CMK (cell line): Measurements from ENCODE around the gene C8B.

Source experiments
- DNase-seq: peaks from one replicate; pipeline ENCODE4 v3.0.0-alpha.2; 2010; ENCODE audit warnings: low read depth

Gene C8B

DNA sequence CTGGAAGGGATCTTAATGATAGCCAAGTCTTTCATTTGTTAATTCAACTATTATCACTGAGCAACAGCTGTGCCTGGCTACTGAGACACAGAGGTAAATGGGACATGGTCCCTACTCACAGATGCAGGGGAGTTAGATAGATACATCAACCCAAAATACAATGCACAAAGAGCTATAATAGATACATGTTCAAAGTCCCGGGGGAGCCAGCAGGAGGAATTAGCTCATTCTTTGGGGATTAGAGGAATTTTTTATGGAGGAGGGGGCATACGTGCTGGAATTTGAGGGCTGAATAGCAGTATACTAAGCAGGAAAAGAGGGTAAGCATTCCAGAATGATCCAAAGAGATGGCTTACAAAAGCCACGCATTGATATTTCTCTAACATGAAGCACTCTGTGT, 34.6 kb downstream of the C8B start:
- no peak for DNase-seq

DNA sequence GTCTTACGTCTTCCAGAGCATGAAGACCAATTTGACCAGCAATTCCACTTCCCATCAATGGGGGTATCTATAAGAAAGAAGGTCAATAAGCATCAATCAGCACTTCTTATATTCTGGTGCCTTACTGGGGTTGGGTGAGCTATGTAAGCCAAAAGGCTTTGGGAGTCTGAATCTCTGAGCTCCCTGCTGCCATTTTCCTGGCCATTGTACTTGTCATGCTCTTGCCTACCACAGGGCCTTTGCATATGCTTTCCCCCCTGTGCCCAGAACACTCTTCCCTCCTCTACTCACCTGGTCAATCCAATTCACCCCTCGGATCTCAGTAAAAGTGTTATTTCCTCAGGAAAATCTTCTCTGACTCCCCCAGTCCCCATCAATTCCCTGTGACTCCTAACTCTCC, 36.3 kb downstream of the C8B start:
- no peak for DNase-seq

DNA sequence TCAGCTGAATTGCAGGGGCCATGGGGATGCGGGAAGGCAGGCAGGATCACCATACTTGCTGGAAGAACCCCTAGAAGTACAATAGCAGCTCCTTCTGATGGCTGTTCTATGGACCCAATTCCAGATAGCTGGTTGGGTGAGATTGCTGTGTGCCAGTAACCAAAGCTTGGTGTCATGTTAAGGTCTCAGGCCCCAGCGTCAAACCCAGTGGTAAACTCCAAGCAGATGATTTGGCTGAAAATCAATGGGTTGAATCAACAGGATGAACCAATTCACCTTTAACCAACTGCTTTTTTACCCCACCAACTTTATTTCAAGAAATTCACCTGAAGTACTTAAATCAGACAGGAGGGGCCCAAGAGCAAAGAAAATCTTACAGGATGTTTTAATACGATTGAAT, 37.8 kb downstream of the C8B start:
- DNase-seq: no peak

DNA sequence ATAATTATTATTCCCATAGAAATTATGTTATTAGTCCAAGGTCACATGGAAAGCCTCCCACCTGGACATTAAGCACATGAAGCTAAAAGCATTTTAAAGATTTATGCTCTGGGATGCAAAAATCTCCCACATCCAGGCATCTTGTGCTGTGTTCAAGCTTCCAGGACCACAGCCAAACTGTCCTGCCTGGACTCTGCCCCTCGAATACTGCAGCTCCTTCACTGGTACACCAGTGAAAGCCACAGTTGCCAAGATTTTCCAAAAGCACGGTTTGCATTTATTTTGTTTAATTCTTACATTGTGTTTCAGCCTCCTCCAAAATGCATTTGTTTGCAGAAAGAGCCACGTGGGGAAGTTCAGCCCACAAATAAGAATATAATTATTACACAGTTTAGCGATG, 38.6 kb downstream of the C8B start:
- DNase-seq: no peak

DNA sequence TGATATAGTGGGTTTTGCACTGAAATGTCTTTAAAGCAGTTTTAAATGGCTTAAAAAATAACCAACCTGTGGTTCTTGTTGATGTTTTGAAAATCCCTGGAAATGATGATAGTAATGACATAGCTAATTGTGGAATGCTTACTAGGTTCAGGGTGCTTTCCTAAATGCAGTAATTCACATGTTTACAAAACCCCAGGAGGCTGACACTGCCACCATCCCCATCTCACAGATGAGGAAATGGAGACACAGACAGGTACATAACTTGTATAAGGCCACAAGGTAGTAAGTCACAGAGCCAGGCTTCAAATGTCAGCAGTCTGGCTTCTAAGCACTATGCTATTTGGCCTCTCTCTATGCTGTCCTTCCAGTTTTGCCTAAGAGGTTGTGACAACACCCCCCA, 40.6 kb downstream of the C8B start:
- no peak for DNase-seq

DNA sequence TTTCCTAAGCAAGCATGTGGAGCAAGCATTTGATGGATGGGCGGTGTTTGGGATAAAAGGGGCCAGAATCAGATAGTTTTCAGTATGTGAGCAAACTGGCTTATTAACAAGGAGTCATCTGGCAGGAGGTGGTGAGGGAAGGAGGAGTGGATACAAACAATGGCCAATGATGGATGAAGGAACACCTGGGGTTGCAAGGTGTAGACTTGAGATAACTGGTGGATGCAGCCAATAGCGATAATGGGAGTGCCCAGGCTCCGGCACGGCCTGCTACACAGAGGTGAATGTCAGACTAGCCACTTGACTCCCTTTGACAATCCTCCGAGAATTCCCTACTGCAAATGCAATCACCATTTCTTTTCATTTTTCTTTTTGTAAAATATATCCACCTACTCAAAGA, 41.7 kb downstream of the C8B start:
- DNase-seq: no peak

DNA sequence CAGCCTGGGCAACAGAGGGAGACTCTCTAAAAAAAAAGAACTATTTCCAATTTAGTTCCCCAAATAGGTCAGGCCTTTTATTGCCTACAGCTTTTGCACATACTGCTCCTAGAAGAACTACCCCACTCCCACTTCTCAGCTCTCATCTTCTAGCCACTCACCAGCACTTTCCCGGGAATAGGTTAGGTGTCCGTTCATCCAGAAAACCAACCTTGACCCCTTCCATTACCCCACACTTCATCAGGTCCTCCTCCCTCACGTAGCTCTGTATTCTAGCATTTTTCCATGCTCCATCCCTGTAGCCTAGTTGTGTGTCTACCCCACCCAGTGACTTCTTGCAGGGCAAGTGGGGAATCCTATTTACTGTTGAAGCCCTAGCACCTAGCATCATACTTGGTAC, 42.6 kb downstream of the C8B start:
- no peak for DNase-seq

DNA sequence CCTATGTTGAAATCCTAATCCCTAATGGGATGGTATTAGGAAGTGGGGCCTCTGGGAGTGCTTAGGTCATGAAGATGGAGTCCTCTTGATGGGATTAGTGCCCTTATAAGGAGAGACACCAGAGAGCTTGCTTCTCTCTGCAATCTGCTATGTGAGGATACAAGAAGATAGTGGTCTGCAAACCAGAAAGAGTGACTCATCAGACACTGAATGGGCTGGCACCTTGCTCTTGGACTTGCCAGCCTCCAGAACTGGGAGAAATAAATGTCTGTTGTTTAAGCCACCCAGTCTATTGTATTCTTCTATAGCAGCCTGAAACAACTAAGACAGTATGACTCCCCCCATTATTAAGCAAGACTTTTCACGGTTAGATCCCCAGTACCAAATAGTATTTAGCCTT, 43.3 kb downstream of the C8B start:
- no peak for DNase-seq

DNA sequence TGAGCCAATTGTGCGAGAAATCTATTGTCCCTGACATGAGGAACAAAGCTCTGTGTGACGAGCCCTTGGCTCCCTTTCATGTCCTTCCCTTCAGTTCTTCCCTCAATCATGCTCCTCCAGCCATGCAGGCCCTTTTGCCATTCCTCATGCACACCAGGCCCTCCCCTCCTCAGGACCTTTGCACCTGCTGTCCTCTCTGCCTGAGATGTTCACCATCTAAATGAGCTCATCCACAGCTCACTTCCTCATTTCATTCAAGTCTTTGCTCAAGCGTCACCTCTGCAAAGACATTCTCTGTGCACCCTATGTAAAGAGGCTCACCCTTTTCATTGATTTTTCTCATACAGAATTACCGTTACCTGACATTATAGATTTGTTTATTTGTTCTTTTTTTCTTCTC, 43.7 kb downstream of the C8B start:
- no peak for DNase-seq

DNA sequence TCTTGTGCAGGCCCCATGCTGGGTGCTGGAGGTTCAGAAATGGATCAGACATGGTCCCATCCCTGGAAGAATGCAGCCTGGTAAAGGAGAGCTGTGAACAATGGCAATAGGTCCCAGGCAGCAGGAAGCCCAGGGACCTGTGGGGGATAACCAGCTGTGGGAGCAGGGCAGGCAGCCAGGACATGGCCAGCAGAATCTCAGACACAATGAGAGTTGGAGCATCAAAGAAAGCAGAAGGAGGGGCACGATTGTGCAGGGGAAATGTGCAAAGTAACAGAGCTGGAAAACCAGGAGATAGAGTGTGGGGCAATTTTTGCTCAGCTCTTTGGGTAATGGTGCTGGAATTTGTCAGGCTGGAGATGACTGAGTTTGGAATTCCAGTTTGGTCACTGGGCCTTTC, 44.3 kb downstream of the C8B start:
- DNase-seq: no peak

DNA sequence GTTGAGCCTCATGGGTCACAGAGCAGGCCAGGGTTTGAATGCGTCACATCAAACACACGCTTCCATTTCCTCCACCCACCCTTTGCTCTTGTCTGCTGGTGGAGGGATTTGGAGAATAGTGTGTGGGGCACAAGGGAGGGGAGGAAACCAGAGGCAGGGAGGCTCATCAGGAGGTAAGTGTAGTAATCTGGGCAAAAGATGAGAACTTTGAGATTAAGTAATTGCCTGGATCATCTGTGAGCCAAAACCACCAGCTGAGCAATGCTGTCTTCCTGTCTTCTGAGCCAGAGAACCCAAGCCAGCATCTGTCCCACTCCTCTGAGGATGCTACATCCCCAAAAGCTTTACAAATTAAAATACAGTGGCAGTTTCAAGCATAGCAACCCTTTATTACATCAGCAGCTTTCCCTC, 45.2 kb downstream of the C8B start:
- DNase-seq: no peak

DNA sequence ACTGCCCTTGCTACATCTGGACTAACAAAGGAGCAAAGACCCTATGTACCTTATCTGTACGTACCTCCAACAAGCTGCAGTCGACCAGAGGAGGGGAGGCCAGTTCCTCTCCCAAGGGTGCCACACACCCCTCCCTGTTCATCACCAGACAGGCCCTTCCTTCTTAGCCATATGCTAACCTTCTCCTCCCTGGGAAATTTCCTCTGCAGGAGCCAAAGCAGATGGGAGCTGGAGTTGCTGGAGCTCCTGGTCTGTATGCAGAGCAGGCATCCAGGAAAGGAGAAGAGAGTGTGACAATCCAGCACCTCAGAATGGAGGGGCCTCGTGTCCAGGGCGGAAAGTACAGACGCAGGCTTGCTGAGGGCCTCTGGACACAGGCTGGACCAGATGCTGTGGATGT, 48.5 kb downstream of the C8B start:
- DNase-seq: no peak

DNA sequence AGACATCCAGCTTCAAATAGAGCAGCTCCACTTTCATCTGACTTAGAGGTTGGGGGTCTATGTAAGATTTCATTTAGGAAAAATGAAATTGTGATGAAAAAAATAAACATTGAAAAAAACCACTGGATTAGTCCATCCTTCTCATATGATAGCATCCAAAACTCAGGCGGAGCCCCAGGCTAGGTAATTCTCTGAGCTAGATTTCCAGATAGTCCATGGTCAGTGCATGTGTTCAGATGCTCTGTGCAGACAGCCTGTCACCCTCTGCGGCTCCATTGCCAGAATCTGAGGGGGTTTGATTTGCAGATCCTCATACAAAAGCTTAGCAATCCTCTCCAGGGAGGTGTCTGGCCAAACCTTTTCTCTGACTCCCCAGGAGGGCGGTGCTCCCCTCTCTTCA, 49.2 kb downstream of the C8B start:
- no peak for DNase-seq

DNA sequence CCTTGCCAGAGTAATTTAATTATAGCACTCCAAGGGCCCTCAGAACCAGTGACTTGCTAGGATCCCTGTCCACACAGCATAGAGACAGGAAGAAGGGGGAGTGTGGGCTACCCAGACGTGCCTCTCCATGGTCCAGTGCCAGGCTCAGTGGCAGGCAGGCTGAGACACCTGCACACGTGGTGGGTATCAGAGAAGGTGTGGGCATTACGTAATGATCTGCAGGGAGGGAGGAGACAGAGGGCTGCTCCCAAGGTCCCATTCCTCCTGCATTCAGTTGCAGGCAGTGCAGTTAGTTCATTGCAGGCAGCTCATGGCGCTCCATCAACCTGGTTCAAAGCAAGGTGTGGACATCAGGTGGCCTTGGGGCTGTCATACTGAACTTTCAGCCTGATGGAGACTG, 49.9 kb downstream of the C8B start:
- no peak for DNase-seq

DNA sequence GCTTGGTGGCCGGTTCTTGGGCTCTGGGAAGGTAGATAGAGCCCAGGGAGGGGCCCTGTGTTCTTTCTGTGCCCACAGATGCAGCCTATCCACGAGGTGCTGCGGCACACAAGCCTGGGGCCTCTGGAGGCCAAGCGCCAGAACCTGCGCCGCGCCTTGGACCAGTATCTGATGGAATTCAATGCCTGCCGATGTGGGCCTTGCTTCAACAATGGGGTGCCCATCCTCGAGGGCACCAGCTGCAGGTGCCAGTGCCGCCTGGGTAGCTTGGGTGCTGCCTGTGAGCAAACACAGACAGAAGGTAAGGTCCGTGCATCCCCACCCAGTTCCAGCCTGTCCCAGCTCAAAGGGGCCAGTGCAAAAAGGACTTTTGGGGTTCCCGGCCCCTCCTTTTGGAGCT, 53.5 kb downstream of the C8B start:
- DNase-seq: no peak

DNA sequence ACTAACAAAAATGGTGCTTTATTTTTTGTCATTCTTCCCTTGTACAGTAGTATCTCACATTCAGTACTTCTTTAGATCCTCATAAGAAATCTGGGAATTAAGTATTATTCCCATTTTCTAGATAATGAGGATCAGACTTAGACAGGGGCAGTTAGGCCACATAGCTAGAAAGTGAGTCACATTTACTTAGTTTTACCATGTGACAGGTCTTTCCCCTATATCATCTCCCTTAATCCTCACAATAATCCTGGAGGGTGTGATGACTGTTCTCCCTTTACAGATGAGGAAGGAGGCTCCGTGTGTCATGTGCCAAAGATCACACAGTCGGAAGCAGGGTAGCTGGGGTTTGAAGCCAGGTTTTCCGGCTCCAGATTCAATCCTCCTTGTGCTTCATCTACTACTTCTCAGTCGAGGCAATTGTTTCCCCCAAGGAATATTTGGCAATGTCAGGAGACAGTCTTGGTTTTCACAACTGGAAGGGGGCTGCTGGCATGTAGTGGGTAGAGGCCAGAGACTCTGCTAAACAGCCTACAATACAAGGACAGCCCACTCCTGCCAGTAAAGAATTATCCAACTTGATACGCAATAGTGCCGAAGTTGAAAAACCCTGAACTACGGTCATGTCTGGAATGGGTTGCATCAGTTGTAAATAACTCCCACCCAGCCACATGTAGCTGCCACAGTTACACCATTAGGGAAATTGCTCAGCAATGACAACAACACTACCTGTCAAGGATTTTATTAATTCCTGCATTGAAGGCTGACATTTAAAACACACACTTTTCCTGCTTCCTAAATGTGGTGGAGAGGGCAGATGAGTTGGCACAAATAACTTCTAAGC, 54.5 kb downstream of the C8B start:
- no peak for DNase-seq

DNA sequence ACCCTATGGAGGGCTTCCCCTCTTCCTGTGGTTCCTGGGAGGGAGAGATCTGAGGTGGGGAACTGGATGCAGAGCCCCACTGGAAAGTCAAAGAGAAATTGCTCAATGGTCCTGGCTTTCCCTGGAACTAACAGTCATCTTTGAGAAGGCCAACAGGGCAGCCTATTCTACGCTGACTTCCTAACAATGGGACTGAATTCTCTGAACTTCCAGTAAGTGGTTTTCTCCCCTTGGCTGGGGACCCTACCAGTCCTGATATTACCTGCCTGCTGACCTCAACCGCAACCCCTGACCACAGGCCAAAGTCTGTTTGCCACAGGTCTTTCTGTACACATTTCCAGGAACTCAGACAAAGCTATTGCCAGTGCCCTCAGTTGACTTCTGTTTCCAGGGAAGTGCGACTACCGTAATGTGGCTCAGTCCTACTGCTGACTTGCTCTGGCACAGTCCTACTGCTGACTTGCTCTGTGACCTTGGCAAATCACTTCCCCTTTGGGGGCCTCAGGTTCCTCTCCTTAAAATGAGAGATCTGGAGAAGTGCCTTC, 55.3 kb downstream of the C8B start:
- no peak for DNase-seq

DNA sequence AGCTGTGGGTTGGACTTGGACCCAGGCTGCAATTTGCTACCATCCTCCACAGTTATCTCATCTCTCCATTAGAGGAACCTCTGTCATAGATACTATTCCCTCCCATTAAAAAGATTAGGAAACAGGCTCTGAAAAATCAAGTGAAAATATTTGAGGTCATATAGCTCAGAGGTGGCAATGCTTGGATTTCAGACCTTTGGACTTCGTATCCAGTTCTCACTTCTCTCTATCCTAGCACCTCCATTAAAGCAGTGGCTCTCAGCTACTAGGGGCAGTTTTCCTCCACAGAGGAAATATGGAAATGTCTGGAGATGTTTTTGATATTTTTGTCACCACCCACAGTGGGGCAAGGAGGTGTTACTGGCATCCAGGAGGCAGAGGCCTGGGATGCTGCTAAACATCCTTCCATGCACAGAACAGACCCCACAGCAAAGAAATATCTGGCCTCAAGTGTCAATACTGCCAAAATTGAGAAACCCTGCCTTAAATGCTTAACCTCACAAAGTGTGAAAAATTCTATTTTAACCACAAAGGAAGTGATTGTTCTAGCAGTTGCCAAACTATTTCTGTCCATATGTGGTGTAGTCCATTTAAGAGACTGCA, 57.1 kb downstream of the C8B start:
- no peak for DNase-seq

DNA sequence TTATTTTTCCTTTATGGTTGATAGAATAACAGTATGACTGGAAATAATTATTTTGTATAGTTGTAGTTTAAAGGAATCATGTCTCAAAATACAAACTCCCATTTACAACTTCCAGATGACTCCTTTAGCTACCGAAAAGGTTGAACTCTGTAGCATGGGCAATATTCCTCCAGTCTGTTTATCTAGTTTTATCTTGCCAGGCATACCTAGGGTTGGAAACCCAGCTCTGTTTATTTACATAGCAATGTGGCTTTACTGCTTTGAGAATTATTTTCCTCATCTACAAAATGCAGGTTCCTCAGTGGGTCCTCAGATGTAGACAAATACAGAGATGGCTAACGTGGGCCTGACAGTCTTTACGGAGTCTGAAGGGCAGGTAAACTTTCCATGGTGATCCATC, 60.1 kb downstream of the C8B start:
- no peak for DNase-seq

DNA sequence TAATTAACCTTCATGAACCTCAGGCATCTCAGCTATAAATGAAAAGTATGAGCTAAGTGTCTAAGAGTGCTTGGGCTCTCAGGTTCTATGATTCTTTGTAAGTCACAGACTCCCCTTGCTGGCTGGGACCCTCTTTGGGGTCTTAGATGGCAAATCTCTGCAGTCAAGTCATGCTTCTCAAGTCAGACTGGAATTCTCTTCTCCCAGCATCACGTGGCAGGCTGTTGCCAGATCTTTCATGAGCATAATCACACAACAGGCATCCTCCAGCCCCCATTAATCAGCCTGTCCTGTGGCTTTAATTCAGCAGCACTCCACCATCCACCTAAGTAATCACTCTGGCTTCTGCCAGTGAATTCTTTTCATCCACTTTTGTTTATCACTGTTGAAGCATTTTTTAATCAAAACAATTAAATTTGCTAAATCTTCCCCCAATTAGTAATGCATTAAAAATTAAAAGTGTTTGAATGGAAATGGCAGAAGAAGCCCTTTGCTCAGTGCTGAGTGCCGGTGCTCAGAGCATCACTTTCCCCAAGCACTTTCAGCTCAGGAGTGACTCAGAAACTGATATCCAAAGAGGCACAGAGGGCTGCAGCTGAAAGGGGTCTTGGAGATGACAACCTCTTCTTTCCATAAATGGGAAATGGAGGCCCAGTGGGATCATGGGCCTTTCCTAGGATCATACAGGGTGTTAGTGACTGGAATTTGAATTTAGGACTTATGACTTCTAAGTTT, 61.0 kb downstream of the C8B start:
- DNase-seq: no peak

DNA sequence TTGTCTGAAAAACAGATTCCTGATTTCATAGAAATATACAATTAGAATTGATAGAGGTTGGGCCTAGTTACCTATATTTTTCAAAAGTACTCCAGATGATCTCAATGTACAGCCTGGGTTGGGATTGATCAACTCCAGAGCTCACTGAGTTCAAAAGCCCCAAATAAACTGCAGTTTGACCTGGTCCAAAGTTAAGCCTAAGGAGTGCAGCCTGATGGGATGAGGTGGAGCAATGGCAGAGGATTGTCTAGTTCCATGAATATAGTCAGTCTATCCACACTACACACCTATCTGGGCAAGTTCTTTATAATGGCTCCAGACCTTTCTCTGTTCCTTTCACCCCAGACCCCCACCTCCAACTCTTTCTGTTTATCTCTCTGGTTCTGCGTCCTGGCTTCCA, 62.0 kb downstream of the C8B start:
- no peak for DNase-seq

DNA sequence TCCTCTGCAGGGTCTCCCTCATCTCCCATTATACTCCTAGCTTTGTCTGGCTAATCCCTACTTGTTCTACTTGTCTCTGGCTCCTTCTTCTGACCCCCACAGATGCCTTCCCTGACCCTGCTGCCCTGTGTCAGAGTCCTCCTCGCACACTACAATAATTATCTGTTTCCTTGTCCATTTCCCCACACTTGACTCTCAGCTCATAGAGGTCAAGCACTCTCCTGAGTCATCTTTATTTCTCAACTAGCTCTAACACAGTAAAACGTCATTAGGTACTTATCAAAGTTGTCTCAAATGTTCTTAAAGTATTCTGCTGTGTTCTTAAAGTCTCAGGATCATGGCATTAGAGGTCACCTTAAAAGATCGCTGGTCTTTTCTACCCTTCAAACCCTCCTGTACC, 64.1 kb downstream of the C8B start:
- DNase-seq: no peak

DNA sequence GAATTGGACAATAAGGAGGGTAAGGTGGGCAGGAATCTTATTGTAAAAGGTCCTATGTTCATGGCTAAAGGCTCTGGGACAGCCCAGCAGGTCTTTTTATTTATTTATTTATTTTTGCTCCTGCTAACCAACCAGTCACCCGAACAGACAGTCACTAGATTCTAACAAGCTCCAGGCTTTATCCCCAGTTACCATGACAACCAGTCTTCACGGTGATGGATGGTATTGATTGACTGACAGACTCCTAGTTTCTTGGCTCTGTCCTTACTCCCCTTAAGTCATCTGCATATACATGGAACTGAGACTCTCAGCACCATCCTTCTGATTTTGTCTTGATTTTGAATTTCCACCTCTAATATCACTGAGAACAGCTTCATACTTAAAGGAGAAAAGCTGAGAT, 66.9 kb downstream of the C8B start:
- DNase-seq: no peak
